ENCODE data around the gene MLLT1.

DNA sequence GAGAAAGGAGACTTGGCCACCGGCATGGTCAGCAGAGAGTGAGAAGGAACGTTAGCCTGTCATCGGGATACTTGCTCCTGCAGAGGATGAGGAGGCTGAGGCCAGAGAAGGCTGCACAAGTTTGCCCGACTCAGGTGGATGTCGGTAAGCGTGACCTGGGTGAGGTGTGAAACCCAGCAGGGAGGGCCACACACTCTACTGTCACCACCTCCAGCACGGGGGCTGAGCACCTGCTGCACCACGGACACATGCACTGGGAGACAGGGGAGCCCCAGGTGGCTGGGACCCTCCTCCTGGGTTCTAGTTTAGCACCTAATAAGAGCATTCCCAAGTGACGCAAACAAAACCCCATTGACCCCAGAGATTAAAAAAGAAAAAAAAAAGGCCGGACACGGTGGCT lies 17.3 kb downstream of the MLLT1 start:
- TF ChIP-seq, protein P1, sequence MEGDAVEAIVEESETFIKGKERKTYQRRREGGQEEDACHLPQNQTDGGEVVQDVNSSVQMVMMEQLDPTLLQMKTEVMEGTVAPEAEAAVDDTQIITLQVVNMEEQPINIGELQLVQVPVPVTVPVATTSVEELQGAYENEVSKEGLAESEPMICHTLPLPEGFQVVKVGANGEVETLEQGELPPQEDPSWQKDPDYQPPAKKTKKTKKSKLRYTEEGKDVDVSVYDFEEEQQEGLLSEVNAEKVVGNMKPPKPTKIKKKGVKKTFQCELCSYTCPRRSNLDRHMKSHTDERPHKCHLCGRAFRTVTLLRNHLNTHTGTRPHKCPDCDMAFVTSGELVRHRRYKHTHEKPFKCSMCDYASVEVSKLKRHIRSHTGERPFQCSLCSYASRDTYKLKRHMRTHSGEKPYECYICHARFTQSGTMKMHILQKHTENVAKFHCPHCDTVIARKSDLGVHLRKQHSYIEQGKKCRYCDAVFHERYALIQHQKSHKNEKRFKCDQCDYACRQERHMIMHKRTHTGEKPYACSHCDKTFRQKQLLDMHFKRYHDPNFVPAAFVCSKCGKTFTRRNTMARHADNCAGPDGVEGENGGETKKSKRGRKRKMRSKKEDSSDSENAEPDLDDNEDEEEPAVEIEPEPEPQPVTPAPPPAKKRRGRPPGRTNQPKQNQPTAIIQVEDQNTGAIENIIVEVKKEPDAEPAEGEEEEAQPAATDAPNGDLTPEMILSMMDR (IDR thresholded peaks at IDR 0.05), result no peak
- TF ChIP-seq EP300 (IDR thresholded peaks at IDR 0.05) (no peak), POLR2AphosphoS5 (IDR thresholded peaks at IDR 0.05) (no peak), POLR2A (IDR thresholded peaks at IDR 0.05) (no peak)

Measured in suprapubic skin (tissue), 4 donors.